Measurements from ENCODE around the gene NRAS.
"Not testable (repeated sequence)": the region's sequence is repeated elsewhere in the genome, so short reads cannot be mapped to it uniquely, and the experiment has no call there.

The NRAS gene

DNA sequence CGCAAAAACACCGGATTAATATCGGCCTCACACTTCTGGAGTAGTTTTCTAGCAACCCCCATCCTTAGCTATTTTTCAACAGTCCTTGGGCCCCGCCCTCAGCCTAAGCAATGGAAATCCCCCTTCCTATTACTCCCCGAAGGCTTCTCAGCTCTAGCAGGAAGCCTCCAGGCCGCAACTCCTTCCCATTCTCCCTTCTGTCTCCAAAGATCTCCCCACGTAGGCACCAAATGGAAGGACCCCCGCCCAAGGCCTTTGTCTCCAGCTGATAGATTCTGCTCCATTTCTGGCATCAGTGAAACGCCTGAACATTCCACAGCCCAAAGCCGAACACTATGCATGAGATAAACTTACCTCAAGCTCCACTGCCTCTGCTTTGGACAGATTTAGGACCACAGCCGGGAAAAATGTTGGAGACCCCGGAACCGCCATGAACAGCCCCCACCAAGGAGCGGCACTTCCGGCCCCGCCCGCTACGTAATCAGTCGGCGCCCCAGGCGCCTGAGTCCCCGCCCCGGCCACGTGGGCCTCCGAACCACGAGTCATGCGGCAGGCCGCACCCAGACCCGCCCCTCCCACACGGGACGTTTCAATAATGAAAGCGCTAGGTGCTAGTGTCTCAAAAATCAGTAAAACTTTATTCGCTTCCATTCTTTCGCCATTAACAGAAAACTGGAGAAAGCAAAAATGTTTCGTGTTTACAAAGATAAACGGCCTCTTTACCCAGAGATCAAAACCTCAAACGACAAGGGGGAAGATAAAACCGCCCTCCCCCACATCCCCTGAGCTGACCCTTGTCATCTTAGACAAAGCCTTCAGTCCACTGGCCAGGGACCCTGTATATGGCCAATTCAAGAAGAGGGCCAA, at the start of gene NRAS:
TSS of gene NRAS (minus strand) at position 468 of the 867 bp plus-strand sequence. CDS start 611 bp downstream, outside the sequence.
- DNase-seq (ENCODE audit: low read depth in 1 of 2, low spot score in 1 of 2), result peak; percentile 91 to 93

- DNase-seq (ENCODE audit: low read depth in 1 of 2, low spot score in 1 of 2), result no peak
Observed at GRCh38 chr1:114764689-114765088, 48.1 kb upstream of the NRAS start.

DNA sequence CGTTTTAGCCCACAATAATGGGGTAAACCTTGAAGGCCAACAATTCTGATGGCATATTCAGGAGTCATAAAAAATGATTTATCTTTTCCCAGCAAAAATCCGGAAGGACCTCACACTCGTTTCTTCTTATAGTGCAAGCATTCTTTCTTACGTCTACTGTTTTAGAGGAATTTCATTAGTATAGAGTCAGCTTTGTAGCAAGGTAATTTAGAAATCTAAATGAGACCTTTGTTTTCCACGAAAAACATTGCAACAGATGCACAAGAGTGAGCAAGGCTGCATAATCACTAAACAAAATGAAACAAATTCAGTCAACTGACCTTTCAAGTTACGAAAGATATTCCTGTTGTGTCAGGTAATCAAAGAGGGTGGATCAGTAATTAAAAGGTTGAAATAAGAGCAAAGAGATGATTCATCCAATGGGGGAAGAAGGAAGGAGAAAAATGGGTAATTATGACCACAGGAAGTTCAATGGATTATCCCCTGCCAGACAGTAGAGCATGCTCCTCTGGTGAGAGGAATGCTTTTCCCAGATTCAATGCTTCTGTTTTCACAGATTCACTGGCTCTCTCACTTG, 41.8 kb upstream of the NRAS start:
- DNase-seq (ENCODE audit: low read depth in 1 of 2, low spot score in 1 of 2), result no peak

GRCh38 chr1:114757455-114758255, 41.1 kb upstream of the NRAS start, which contains the start of gene CSDE1:
Gene CSDE1 (minus strand): TSS chr1:114757984. CDS start chr1:114739890, 18,094 bp downstream.
- peak; percentile 93 to 94 for DNase-seq (ENCODE audit: low read depth in 1 of 2, low spot score in 1 of 2)

DNA sequence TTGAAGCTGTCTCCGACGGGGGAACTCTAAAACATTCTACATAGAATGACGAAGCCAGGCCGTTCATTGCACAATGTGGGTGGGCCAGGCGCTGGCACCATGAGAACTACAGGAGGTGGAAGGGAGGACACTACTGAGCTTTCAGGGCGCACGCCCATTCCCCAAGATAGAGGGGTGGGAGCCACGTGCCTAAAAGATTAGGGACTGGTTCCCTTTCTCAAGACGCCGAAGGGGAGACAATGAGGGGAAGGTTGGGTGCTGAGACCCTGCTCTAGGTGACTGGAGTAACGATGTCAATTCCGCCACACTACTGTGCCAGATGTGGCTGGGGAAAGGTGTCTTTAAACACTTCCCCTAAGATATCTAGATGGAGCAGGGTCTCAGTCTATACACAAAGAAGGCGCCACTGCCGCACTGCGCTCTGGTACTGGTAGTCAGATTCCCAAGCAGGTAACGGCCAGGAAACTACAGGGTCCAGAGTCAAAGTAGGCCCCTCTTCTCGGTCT, 40.4 kb upstream of the NRAS start:
- no peak for DNase-seq (ENCODE audit: low read depth in 1 of 2, low spot score in 1 of 2)

DNA sequence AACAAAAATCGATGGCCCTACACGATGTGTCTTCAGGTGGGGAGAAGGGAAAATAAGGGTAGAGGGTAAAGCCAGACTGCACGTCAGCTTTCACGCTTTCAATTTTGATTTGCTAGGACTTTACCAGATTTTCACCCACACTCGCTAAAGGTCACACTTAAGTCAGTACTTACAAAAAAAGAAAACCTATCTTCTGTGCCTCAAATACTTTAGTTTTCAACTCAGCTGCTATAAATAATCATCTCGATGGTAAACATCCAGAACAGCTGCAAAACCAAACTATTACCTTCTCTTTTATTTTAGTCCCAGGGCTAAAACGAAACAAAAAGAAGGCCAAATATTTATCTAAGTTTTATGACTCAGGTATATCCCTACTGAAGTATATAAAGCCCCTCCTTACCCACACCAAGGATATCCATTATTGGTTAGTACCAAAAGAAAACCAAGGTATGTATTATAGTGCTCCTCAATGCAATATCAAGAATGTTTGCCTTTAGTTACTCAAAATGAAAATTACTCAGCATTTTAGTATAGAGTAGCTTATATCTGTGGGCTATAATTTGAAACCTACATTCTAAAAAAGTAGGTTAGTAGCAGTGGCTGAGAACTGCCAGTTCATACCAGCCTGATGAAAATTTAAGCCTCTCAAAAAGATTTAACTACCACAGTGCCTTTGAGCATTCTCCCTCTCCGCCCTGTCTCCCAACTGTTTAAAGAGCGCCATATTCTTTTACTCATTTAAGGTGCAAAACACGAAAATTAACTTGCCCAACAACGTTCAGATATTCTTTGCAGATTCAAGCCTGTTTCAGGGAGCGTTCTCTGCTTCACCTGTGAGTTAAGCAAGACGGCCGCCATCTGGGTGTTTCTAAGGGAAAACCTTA, 39.7 kb upstream of the NRAS start:
- no peak for DNase-seq (ENCODE audit: low read depth in 1 of 2, low spot score in 1 of 2)

GRCh38 chr1:114755006-114755931, 38.7 kb upstream of the NRAS start:
- no peak for DNase-seq (ENCODE audit: low read depth in 1 of 2, low spot score in 1 of 2)

- not testable (repeated sequence) for DNase-seq (ENCODE audit: low read depth in 1 of 2, low spot score in 1 of 2)
Observed at GRCh38 chr1:114753702-114754101, 37.1 kb upstream of the NRAS start.

DNA sequence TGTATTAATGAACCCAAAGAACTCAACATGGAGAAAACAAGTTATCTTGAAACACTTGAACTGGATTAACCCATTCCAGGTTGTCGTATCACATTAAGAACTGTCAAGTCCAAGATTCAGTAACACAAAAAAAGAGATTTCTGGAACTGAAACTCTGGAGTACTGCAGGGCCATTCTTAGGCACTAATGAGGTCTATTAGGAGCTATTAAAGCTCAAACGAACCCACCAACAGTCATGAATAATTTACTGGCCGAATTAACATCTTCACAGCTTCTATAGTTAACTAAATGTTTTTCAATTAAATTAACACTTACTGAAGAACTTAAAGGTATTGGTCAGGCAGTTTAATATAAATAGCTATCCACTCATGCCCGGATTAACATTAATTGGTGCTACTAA, 36.6 kb upstream of the NRAS start:
- no peak for DNase-seq (ENCODE audit: low read depth in 1 of 2, low spot score in 1 of 2)

- no peak for DNase-seq (ENCODE audit: low read depth in 1 of 2, low spot score in 1 of 2)
Observed at GRCh38 chr1:114750780-114751179, 34.2 kb upstream of the NRAS start.

GRCh38 chr1:114749835-114750234, 33.3 kb upstream of the NRAS start:
- no peak for DNase-seq (ENCODE audit: low read depth in 1 of 2, low spot score in 1 of 2)

DNA sequence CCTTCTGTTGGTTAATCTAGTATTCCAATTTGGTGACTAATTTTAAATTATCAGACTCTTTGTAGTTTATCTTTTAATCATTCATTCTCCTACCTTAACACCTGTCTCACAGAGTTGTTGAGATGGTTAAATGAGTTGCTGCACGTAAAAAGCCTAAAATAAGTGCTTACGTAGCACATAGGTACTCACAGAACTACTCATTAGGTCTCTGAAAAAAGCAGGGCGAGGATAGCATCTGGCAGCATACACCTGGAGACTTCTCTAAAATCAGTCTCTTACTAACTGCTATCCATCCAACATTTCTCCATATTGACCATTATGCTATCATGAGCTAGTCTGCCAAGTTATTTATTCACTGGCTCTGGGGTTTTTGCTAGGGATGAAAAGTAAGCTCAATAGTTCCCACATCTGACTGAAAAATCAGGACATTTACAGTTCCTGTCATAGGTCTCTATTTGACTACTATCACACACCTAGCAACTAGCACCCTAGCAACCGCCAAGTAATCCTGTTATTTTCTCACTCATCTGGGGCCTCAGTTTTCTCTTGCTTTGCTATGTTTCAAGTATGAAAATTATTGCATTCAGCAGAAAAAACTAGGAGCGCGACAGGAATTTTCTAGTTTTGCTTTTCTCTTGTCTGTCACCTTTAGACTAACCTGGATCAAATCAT, 30.0 kb upstream of the NRAS start:
- no peak for DNase-seq (ENCODE audit: low read depth in 1 of 2, low spot score in 1 of 2)

- no peak for DNase-seq (ENCODE audit: low read depth in 1 of 2, low spot score in 1 of 2)
Observed at GRCh38 chr1:114745291-114745690, 28.7 kb upstream of the NRAS start.

- no peak for DNase-seq (ENCODE audit: low read depth in 1 of 2, low spot score in 1 of 2)
Observed at GRCh38 chr1:114741963-114742746, 25.6 kb upstream of the NRAS start.

DNA sequence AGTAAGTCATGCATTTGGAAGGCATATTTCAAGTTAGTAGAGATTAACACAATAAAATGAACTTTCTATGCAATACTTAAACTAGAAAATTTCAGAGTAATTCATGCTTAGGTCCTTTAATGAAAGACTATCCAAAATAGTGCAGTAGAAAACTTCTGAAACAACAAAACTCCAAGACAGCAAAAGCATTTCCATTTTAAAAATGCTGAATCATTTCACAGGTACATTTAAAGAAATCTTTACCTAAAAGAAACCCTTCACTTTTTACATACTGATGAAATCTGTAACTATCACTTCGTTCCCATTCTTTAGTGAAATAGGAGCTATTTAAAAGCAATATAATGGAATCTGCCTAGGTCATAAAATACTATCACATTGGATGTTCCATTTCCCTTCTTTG, 23.8 kb upstream of the NRAS start:
- DNase-seq (ENCODE audit: low read depth in 1 of 2, low spot score in 1 of 2), result no peak

- no peak for DNase-seq (ENCODE audit: low read depth in 1 of 2, low spot score in 1 of 2)
Observed at GRCh38 chr1:114737314-114737849, 20.8 kb upstream of the NRAS start.

- no peak for DNase-seq (ENCODE audit: low read depth in 1 of 2, low spot score in 1 of 2)
Observed at GRCh38 chr1:114735479-114735878, 18.9 kb upstream of the NRAS start.

GRCh38 chr1:114729782-114730181, 13.2 kb upstream of the NRAS start:
- DNase-seq (ENCODE audit: low read depth in 1 of 2, low spot score in 1 of 2), result no peak

Measured in activated T-helper 1 cell treated with anti-CD3 and anti-CD28 coated beads, Interleukin-2, amount 50 U/mL, for 16 hours (primary cell).